ENCODE data around the gene PNLIPRP1. TPM values are rescaled to one million over a fixed set of nuclear protein-coding genes. Genes with fewer than 3 reads are reported as not detected.

PNLIPRP1 gene
- total RNA-seq, 1 donor, result not detected

DNA sequence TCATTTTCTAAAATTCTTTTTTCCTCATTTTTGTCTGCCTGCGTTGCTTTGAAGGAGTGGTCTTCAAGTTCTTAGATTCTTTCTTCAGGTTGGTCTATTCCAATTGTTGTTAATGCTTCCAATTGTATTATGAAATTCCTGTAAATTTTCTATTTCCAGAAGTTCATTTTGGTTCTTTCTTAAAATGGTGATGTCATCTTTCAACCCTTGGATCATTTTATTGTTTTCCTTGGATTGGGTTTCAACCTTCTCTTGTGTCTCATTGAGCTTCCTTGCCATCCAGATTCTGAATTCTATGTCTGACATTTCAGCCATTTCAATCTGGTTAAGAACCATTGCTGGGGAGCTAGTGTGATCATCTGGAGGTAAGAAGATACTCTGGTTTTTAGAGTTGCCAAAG lies 63.1 kb downstream of the PNLIPRP1 start:
- no peak for DNase-seq (ENCODE audit: low read depth)
- no peak overlapping the region for H3K4me3 ChIP-seq (ENCODE audit: low read depth, low read length)
- no peak for TF ChIP-seq CTCF (IDR thresholded peaks at IDR 0.05; ENCODE audit: insufficient read depth, low read length)

GRCh38 chr10:116654816-116655215 lies 64.1 kb downstream of the PNLIPRP1 start:
- DNase-seq (ENCODE audit: low read depth), result no peak

DNA sequence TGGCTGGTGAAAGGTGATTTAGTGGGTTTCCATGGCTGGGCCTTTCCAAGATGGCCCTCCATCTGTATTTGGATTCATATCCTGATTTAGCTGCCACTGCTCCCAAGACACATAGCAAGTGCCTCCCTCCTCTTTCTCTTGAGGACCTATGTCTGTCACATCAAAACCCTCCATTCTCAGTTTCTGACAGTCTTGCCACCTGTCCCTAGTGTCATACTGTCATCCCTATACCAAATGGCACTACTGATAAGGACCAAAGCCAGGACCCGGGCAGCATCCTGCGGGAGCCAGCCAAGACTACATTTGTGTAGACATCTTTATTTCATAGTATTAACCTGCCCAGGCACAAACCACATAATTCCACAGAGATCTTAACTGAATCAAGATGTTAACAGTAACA lies 64.8 kb downstream of the PNLIPRP1 start:
- H3K4me3 ChIP-seq (ENCODE audit: low read depth, low read length), result no peak overlapping the region
- no peak for TF ChIP-seq CTCF (IDR thresholded peaks at IDR 0.05; ENCODE audit: insufficient read depth, low read length)
- DNase-seq (ENCODE audit: low read depth), result no peak

More at GRCh38 chr10:116654816-116655215, 64.1 kb downstream of the PNLIPRP1 start:
- TF ChIP-seq CTCF (IDR thresholded peaks at IDR 0.05; ENCODE audit: insufficient read depth, low read length), result peak; percentile 19
- no peak overlapping the region for H3K4me3 ChIP-seq (ENCODE audit: low read depth, low read length)

DNA sequence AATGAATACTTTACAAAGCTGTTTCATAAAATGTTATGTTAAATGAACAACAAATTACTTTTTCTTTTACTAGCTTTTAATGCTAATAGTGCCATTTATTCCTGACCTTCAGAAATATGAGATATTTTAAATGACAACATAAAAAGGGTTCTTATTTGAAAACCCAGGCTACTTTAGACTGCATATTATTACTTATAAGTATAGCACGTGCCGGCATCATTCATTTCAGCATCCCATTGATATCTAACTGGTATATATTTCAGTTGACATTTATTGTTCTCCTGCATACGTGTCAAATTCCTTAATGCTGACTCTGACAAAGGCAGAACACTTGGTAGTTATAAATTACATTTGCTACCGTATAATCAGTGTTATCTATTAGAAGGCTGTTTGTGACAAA lies 65.3 kb downstream of the PNLIPRP1 start:
- TF ChIP-seq CTCF (IDR thresholded peaks at IDR 0.05; ENCODE audit: insufficient read depth, low read length), result no peak
- no peak for DNase-seq (ENCODE audit: low read depth)
- H3K4me3 ChIP-seq (ENCODE audit: low read depth, low read length), result no peak overlapping the region

- TF ChIP-seq CTCF (IDR thresholded peaks at IDR 0.05; ENCODE audit: insufficient read depth, low read length), result no peak
- DNase-seq (ENCODE audit: low read depth), result no peak
- no peak overlapping the region for H3K4me3 ChIP-seq (ENCODE audit: low read depth, low read length)
Observed at GRCh38 chr10:116657863-116658551, 67.2 kb downstream of the PNLIPRP1 start.

Other genes with a start within 250 kb of the PNLIPRP1 start
- not detected in 2 replicates for gene PNLIPRP3, start 163.1 kb upstream of the PNLIPRP1 start, total RNA-seq (ENCODE audit: low replicate concordance)
- gene PNLIP, start 45.0 kb upstream of the PNLIPRP1 start, total RNA-seq (ENCODE audit: low replicate concordance), result not detected in 2 replicates
- gene PNLIPRP2, start 30.0 kb downstream of the PNLIPRP1 start, total RNA-seq (ENCODE audit: low replicate concordance), result not detected in 2 replicates
- gene HSPA12A, start 151.6 kb downstream of the PNLIPRP1 start, total RNA-seq (ENCODE audit: low replicate concordance), result 10.3 and 18.8 TPM in 2 replicates